Measurements from ENCODE around the gene CTCFL.

DNA sequence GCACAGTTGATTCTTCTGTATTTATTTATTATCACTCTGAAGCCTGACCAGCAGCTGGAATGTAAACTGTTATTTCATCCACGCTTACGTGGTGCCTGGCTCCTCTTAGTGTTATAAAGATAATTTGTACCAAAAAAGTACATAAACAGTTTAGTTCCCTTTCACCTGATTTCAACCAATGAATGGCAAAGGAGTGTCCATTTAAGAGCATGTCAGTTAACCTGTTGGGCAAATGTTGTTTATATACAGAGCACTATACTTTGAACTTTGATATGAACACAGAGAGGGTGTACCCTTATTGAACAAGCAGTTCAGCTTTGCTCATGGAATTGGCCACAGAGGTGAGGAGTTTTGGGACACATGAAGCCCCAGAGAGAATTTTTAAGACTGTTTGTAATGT is 7.2 kb upstream of the CTCFL start:
- TF ChIP-seq, protein P1, sequence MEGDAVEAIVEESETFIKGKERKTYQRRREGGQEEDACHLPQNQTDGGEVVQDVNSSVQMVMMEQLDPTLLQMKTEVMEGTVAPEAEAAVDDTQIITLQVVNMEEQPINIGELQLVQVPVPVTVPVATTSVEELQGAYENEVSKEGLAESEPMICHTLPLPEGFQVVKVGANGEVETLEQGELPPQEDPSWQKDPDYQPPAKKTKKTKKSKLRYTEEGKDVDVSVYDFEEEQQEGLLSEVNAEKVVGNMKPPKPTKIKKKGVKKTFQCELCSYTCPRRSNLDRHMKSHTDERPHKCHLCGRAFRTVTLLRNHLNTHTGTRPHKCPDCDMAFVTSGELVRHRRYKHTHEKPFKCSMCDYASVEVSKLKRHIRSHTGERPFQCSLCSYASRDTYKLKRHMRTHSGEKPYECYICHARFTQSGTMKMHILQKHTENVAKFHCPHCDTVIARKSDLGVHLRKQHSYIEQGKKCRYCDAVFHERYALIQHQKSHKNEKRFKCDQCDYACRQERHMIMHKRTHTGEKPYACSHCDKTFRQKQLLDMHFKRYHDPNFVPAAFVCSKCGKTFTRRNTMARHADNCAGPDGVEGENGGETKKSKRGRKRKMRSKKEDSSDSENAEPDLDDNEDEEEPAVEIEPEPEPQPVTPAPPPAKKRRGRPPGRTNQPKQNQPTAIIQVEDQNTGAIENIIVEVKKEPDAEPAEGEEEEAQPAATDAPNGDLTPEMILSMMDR (IDR thresholded peaks at IDR 0.05; ENCODE audit: insufficient read depth, low read length): no peak
- TF ChIP-seq POLR2AphosphoS5 (IDR thresholded peaks at IDR 0.05; ENCODE audit: low read depth): no peak

Measured in HL-60 (cell line).